Mesenteric fat pad (tissue), 1 donor: Measurements from ENCODE around the gene MYZAP. TPM values are rescaled to one million over a fixed set of nuclear protein-coding genes. Genes with fewer than 3 reads are reported as not detected.
A peak's percentile ranks its signal among the peaks of the same experiment; 100 is the strongest.

ENCODE experiments used
- DNase-seq: peaks from one replicate; pipeline ENCODE4 v3.0.0-alpha.2; 2020; ENCODE audit warnings: low spot score
- long read RNA-seq: library from polyadenylated mRNA; unstranded; transcript quantifications from one replicate; pipeline ENCODE4 v2.0.0, GENCODE V29; 2020
- total RNA-seq: library from RNA; stranded (reverse); fragmentation: NEBNext Ultra II Directional; extraction: Animal tissue kit (Norgen Biotek cat#: 25700); gene quantifications from one replicate; pipeline ENCODE4 v1.2.1, GENCODE V29; 2021
- donor health status: DM: yes; HTN: yes; CAD: no.

The MYZAP gene
- 65.5 TPM for total RNA-seq
- long read RNA-seq, transcript MYZAP-201 (13 exons, 2,361 nt): major isoform, 406 of 450 reads
- long read RNA-seq, transcript MYZAP-202 (12 exons, 2,181 nt): minor isoform, 7 of 450 reads
- long read RNA-seq, partial matches to known transcripts: 16 of 450 reads
- long read RNA-seq, other reads (novel, unspliced or antisense): 20 of 450 reads

- no peak for DNase-seq
These were observed at the start of gene MYZAP for GRCh38 chr15:57591822-57592367. TSS of gene MYZAP (plus strand) at chr15:57591904. CDS start at chr15:57592035, 131 bp downstream.

- no peak for DNase-seq
These were observed 49.2 kb upstream of the MYZAP start for GRCh38 chr15:57542505-57542817.

- DNase-seq: no peak
These were observed 46.7 kb upstream of the MYZAP start for GRCh38 chr15:57544848-57545480.

- DNase-seq: no peak
These were observed 45.7 kb upstream of the MYZAP start for GRCh38 chr15:57545995-57546394.

GRCh38 chr15:57547243-57547755 is 44.4 kb upstream of the MYZAP start:
- DNase-seq: no peak

- no peak for DNase-seq
These were observed 43.4 kb upstream of the MYZAP start for GRCh38 chr15:57548351-57548750.

GRCh38 chr15:57548835-57549234 is 42.9 kb upstream of the MYZAP start:
- DNase-seq: no peak

GRCh38 chr15:57549935-57550334 is 41.8 kb upstream of the MYZAP start:
- no peak for DNase-seq

- no peak for DNase-seq
These were observed 41.1 kb upstream of the MYZAP start for GRCh38 chr15:57550640-57551039.

GRCh38 chr15:57551715-57552677 is 39.7 kb upstream of the MYZAP start:
- DNase-seq: no peak

- DNase-seq: no peak
These were observed 38.9 kb upstream of the MYZAP start for GRCh38 chr15:57552678-57553334.

- DNase-seq: no peak
These were observed 38.2 kb upstream of the MYZAP start for GRCh38 chr15:57553526-57553925.

- DNase-seq: no peak
These were observed 37.5 kb upstream of the MYZAP start for GRCh38 chr15:57554063-57554811.

GRCh38 chr15:57554812-57555179 is 36.9 kb upstream of the MYZAP start:
- no peak for DNase-seq

- no peak for DNase-seq
These were observed 36.4 kb upstream of the MYZAP start for GRCh38 chr15:57555270-57555669.

GRCh38 chr15:57556040-57556439 is 35.7 kb upstream of the MYZAP start:
- DNase-seq: no peak

- DNase-seq: no peak
These were observed 34.4 kb upstream of the MYZAP start for GRCh38 chr15:57557267-57557666.

GRCh38 chr15:57557810-57558209 is 33.9 kb upstream of the MYZAP start:
- peak; percentile 60 for DNase-seq

GRCh38 chr15:57559875-57560274 is 31.8 kb upstream of the MYZAP start:
- peak; percentile 90 for DNase-seq

GRCh38 chr15:57561041-57561711 is 30.5 kb upstream of the MYZAP start:
- peak; percentile 89 for DNase-seq
